Renal cortical epithelial cell (primary cell): ENCODE results near the gene COPB2. TPM values are rescaled to one million over a fixed set of nuclear protein-coding genes. Genes with fewer than 3 reads are reported as not detected.

Experiments
- DNase-seq: peaks from one replicate; pipeline ENCODE4 v3.0.0-alpha.2; 2011; ENCODE audit warnings: low read depth
- total RNA-seq: library from RNA; depleted of rRNA; stranded (reverse); fragments of >200 nt; gene quantifications from 2 replicates; pipeline ENCODE4 v1.2.3, GENCODE V29; 2014

Gene COPB2
- total RNA-seq, 1 donor from 2014 or later, result 238 TPM

- DNase-seq, result no peak
These were observed 81.6 kb downstream of the COPB2 start for GRCh38 chr3:139307601-139308555.

Other genes starting within 250 kb of the COPB2 start
- gene MRPS22, start 45.6 kb downstream of the COPB2 start, total RNA-seq, result 78.1 and 116 TPM in 2 replicates
- gene RBP2, start 86.9 kb upstream of the COPB2 start, total RNA-seq, result not detected in 2 replicates
- 4.7 and 5.6 TPM in 2 replicates for gene RBP1, start 150.1 kb upstream of the COPB2 start, total RNA-seq